HepG2 (cell line): Measurements from ENCODE around the gene VASN. TPM values are rescaled to one million over a fixed set of nuclear protein-coding genes. Genes with fewer than 3 reads are reported as not detected.

Source experiments
- BCL3 ChIP-seq: sonication (generic); formaldehyde crosslinking; IDR thresholded peaks from 2 replicates; pipeline ENCODE4 v1.5.1; 2020; ENCODE audit warnings: mild to moderate bottlenecking, missing genetic modification reagents, moderate library complexity
- DZIP1 ChIP-seq: sonication (generic); formaldehyde crosslinking; IDR thresholded peaks from 2 replicates; pipeline ENCODE4 v1.5.0; 2020; ENCODE audit warnings: mild to moderate bottlenecking, missing genetic modification reagents
- ELF4 ChIP-seq: sonication (generic); formaldehyde crosslinking; IDR thresholded peaks from 2 replicates; pipeline ENCODE4 v1.5.0; 2020; ENCODE audit warnings: missing genetic modification reagents, mild to moderate bottlenecking, moderate library complexity, borderline replicate concordance
- ETV5 ChIP-seq: IDR thresholded peaks from 2 replicates; pipeline ENCODE4 v1.6.1; 2018; ENCODE audit warnings: missing biosample characterization, missing genetic modification reagents, inconsistent platforms, borderline replicate concordance
- HNRNPL ChIP-seq: fragments of 200-400 bp; formaldehyde crosslinking; IDR thresholded peaks from 2 replicates; pipeline ENCODE4 v1.6.1; 2017; ENCODE audit warnings: mild to moderate bottlenecking, low read depth, low read length
- HNRNPUL1 ChIP-seq: fragments of 200-400 bp; formaldehyde crosslinking; IDR thresholded peaks from 2 replicates; pipeline ENCODE4 v1.6.1; 2017; ENCODE audit warnings: low read depth, mild to moderate bottlenecking, low read length, moderate library complexity
- NAIF1 ChIP-seq: sonication (generic); formaldehyde crosslinking; IDR thresholded peaks from 2 replicates; pipeline ENCODE4 v1.5.0; 2020; ENCODE audit warnings: mild to moderate bottlenecking, missing genetic modification reagents, borderline replicate concordance
- NFE2L1 ChIP-seq: sonication (generic); formaldehyde crosslinking; IDR thresholded peaks from 2 replicates; pipeline ENCODE4 v1.4.0; 2020; ENCODE audit warnings: missing genetic modification reagents, mild to moderate bottlenecking, borderline replicate concordance
- NFKB2 ChIP-seq: sonication (generic); formaldehyde crosslinking; IDR thresholded peaks from 2 replicates; pipeline ENCODE4 v1.4.0; 2020; ENCODE audit warnings: missing genetic modification reagents, borderline replicate concordance
- RFXANK ChIP-seq: IDR thresholded peaks from 2 replicates; pipeline ENCODE4 v1.6.1; 2016
- TCF12 ChIP-seq, 2 experiments: fragments of 450-650 bp in 1 of 2; sonication (generic) in 1 of 2; formaldehyde crosslinking in 1 of 2; IDR thresholded peaks; 2 replicates each; pipeline versions ENCODE4 v1.6.1 to v1.8.0; 2017 to 2022; ENCODE audit warnings: antibody characterized with exemption in 1 of 2, mild to moderate bottlenecking in 1 of 2, missing genetic modification reagents in 1 of 2, moderate library complexity in 1 of 2
- TCF7 ChIP-seq: sonication (generic); IDR thresholded peaks from 2 replicates; pipeline ENCODE4 v1.6.1; 2016; ENCODE audit warnings: antibody characterized with exemption, low read depth
- TEAD2 ChIP-seq: sonication (generic); formaldehyde crosslinking; IDR thresholded peaks from 2 replicates; pipeline ENCODE4 v1.9.0; 2021; ENCODE audit warnings: missing genetic modification reagents
- U2AF1 ChIP-seq: fragments of 200-400 bp; formaldehyde crosslinking; optimal IDR thresholded peaks from 2 replicates; pipeline ENCODE3; 2017; ENCODE audit warnings: mild to moderate bottlenecking, low read depth, low read length
- U2AF2 ChIP-seq: fragments of 200-400 bp; formaldehyde crosslinking; IDR thresholded peaks from 2 replicates; pipeline ENCODE4 v1.6.1; 2017; ENCODE audit warnings: low read depth, mild to moderate bottlenecking, low read length
- UBTF ChIP-seq: sonication (generic); formaldehyde crosslinking; IDR thresholded peaks from 2 replicates; pipeline ENCODE4 v1.4.0; 2020; ENCODE audit warnings: mild to moderate bottlenecking, missing genetic modification reagents
- ZFAT ChIP-seq: sonication (generic); formaldehyde crosslinking; conservative IDR thresholded peaks from 2 replicates; pipeline ENCODE4 v1.8.1; 2023; ENCODE audit warnings: missing genetic modification reagents, inconsistent platforms
- ZNF101 ChIP-seq: sonication (generic); formaldehyde crosslinking; IDR thresholded peaks from 2 replicates; pipeline ENCODE4 v1.4.0; 2020; ENCODE audit warnings: mild to moderate bottlenecking, low read depth, missing genetic modification reagents, borderline replicate concordance
- ZNF251 ChIP-seq: sonication (generic); formaldehyde crosslinking; IDR thresholded peaks from 2 replicates; pipeline ENCODE4 v1.9.0; 2021; ENCODE audit warnings: mild to moderate bottlenecking, missing genetic modification reagents
- ZNF484 ChIP-seq: sonication (generic); formaldehyde crosslinking; IDR thresholded peaks from 2 replicates; pipeline ENCODE4 v1.5.1; 2020; ENCODE audit warnings: mild to moderate bottlenecking, low read depth, missing genetic modification reagents, borderline replicate concordance
- ZNF598 ChIP-seq: sonication (generic); formaldehyde crosslinking; IDR thresholded peaks from 2 replicates; pipeline ENCODE4 v1.5.1; 2020; ENCODE audit warnings: mild to moderate bottlenecking, missing genetic modification reagents, borderline replicate concordance
- ZNF652 ChIP-seq: IDR thresholded peaks from 2 replicates; pipeline ENCODE4 v1.6.1; 2016; ENCODE audit warnings: low read depth, borderline replicate concordance
- ZNF678 ChIP-seq: sonication (generic); formaldehyde crosslinking; IDR thresholded peaks from 2 replicates; pipeline ENCODE4 v1.4.0; 2020; ENCODE audit warnings: mild to moderate bottlenecking, missing genetic modification reagents
- ZNF75D ChIP-seq: sonication (generic); formaldehyde crosslinking; IDR thresholded peaks from 2 replicates; pipeline ENCODE4 v1.8.1; 2023; ENCODE audit warnings: missing genetic modification reagents, mild to moderate bottlenecking, borderline replicate concordance
- ZNF776 ChIP-seq: sonication (generic); formaldehyde crosslinking; IDR thresholded peaks from 2 replicates; pipeline ENCODE4 v1.4.0; 2020; ENCODE audit warnings: mild to moderate bottlenecking, missing genetic modification reagents
- polyA plus RNA-seq, 8 experiments: library from polyadenylated mRNA; depleted of rRNA in 3 of 8; stranded (reverse) in 7 of 8; unstranded in 1 of 8; fragments of >200 nt; fragmentation: Illumina TruSeq in 4 of 8; extraction: Trizol in 4 of 8; gene quantifications; 2 replicates each; pipeline versions ENCODE4 v1.2.1 to v1.2.3, GENCODE V29; 2011 to 2016; ENCODE audit warnings: low read depth in 4 of 8, missing spikeins in 1 of 8, mixed read lengths in 1 of 8; ENCODE audit not compliant: insufficient read depth in 1 of 8
- total RNA-seq, 5 experiments: library from RNA; depleted of rRNA; stranded (reverse); fragments of >200 nt; fragmentation: Illumina TruSeq; extraction: Trizol; gene quantifications; 2 replicates each; pipeline ENCODE4 v1.2.3, GENCODE V29; 2016; ENCODE audit warnings: low read depth in 1 of 5

VASN gene
- total and polyA plus RNA-seq, 2 of the 13 experiments (the other 11 are each of a cell fraction or from before 2014, with no cell fraction given) = 8.4 to 18.2 TPM

GRCh38 chr16:4367393-4367856, 4.2 kb upstream of the VASN start (continued):
- TF ChIP-seq BCL3 (CRISPR knock-in tag) (no peak), ZNF678 (CRISPR knock-in tag) (no peak), RFXANK (CRISPR knock-in tag) (no peak), ETV5 (CRISPR knock-in tag) (peak; percentile 73; the same call in 1 of the 2 replicates), ZNF484 (no peak), ELF4 (no peak), DZIP1 (no peak), UBTF (CRISPR knock-in tag) (peak; percentile 49), ZNF598 (CRISPR knock-in tag) (no peak), TCF12 (IDR thresholded peaks at IDR 0.05) (no peak), TCF12 (CRISPR knock-in tag; IDR thresholded peaks at IDR 0.05) (peak; percentile 60; the same call in 1 of the 2 replicates), U2AF1 (no peak), ZNF251 (no peak), NFE2L1 (no peak), ZNF652 (CRISPR knock-in tag) (no peak), NFKB2 (CRISPR knock-in tag) (no peak), NAIF1 (no peak), ZNF776 (no peak), ZFAT (CRISPR knock-in tag) (no peak), TCF7 (no peak), U2AF2 (no peak), HNRNPL (no peak), TEAD2 (CRISPR knock-in tag) (no peak), HNRNPUL1 (no peak), ZNF101 (CRISPR knock-in tag) (no peak), ZNF75D (no peak)
